C4-2B (cell line): ENCODE measurements around the gene OSBPL10.
"Not testable (repeated sequence)": the region's sequence is repeated elsewhere in the genome, so short reads cannot be mapped to it uniquely, and the experiment has no call there.

ENCODE experiments used
- H3K27ac ChIP-seq: fragments of 450-650 bp; 2 replicates; pipeline ENCODE4 v1.5.1; 2017
- ZFX ChIP-seq: fragments of 450-650 bp; IDR thresholded peaks from 2 replicates; pipeline ENCODE4 v1.6.1; 2017
- TF ChIP-seq, protein P1 (sequence below): fragments of 450-650 bp; conservative IDR thresholded peaks from 2 replicates; pipeline ENCODE4 v1.5.1; 2017; ENCODE audit warnings: mild to moderate bottlenecking

OSBPL10 gene

GRCh38 chr3:31790193-31791089 is 190.6 kb downstream of the OSBPL10 start:
- no peak overlapping the region for H3K27ac ChIP-seq
- TF ChIP-seq ZFX, result no peak
- TF ChIP-seq, protein P1, sequence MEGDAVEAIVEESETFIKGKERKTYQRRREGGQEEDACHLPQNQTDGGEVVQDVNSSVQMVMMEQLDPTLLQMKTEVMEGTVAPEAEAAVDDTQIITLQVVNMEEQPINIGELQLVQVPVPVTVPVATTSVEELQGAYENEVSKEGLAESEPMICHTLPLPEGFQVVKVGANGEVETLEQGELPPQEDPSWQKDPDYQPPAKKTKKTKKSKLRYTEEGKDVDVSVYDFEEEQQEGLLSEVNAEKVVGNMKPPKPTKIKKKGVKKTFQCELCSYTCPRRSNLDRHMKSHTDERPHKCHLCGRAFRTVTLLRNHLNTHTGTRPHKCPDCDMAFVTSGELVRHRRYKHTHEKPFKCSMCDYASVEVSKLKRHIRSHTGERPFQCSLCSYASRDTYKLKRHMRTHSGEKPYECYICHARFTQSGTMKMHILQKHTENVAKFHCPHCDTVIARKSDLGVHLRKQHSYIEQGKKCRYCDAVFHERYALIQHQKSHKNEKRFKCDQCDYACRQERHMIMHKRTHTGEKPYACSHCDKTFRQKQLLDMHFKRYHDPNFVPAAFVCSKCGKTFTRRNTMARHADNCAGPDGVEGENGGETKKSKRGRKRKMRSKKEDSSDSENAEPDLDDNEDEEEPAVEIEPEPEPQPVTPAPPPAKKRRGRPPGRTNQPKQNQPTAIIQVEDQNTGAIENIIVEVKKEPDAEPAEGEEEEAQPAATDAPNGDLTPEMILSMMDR, result no peak

GRCh38 chr3:31789429-31789828 is 191.6 kb downstream of the OSBPL10 start:
- no peak overlapping the region for H3K27ac ChIP-seq
- TF ChIP-seq, protein P1, result no peak
- TF ChIP-seq ZFX, result no peak

GRCh38 chr3:31785734-31786133 is 195.3 kb downstream of the OSBPL10 start:
- H3K27ac ChIP-seq, result no peak overlapping the region
- TF ChIP-seq, protein P1, result no peak
- no peak for TF ChIP-seq ZFX

GRCh38 chr3:31785286-31785685 is 195.8 kb downstream of the OSBPL10 start:
- TF ChIP-seq ZFX, result no peak
- TF ChIP-seq, protein P1, result no peak
- no peak overlapping the region for H3K27ac ChIP-seq

DNA sequence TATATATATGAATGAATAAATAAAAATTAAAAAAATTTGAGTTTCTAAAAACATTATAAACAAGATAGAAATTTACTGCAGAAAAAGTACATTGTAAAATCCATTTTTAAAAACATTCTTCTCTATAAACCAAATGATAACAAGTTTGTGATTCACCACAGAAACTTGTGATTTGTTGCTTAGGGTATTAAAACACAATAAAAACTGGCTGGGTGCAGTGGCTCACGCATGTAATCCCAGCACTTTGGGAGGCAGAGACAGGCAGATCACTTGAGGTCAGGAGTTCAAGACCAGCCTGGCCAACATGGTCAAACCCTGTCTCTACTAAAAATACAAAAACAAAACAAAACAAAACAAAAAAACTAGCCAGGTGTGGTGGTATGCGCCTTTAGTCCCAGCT is 197.2 kb downstream of the OSBPL10 start:
- not testable (repeated sequence) for H3K27ac ChIP-seq

DNA sequence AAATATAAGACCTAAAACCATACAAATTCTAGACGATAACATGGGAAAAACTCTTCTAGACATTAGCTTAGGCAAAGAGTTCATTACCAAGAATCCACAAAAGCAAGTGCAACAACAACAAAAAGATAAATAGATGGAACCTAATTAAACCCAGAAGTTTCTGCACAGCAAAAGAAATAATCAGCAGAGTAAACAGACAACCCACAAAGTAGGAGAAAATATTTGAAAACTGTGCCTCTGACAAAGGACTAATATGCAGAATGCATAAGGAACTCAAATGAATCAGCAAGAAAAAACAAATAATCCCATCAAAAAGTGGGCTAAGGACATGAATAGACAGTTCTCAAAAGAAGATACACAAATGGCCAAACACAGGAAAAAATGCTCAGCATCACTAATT is 198.8 kb downstream of the OSBPL10 start:
- not testable (repeated sequence) for H3K27ac ChIP-seq

DNA sequence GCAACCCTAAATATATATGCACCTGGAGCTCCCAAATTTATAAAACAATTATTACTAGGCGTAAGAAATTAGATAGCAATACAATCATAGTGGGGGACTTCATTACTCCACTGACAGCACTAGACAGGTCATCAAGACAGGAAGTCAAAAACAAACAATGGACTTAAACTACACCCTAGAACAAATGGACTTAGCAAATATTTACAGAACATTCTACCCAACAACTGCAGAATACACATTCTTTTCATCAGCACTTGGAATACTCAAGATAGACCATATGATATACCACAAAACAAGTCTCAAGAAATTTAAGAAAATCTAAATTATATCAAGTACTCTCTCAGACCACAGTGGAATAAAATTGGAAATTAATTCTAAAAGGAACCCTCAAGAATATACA is 201.5 kb downstream of the OSBPL10 start:
- no peak for TF ChIP-seq ZFX
- TF ChIP-seq, protein P1, result no peak
- peak overlapping the region; percentile 36; the same call in 1 of the 2 replicates for H3K27ac ChIP-seq

DNA sequence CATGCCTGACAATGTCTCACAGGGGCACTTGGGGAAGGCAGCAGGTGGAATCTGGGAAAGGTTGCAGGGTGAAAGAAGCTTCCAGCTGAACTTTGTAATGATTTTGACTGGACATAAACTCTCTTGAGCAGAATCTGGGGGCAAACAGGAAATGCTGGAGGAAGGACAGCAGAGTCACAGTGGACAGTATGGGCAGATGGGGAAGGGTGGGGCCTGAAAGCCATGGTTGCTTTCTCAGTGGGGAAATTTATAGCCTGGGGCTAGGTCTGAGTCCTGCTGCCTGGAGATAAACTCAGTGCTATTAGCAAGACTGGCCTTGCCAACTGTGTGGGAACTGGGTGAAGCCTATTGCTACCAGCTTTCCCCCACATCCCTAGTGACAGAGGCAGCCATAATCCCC is 203.2 kb downstream of the OSBPL10 start:
- TF ChIP-seq ZFX, result no peak
- TF ChIP-seq, protein P1, result no peak
- no peak overlapping the region for H3K27ac ChIP-seq
